ENCODE results near the gene PROCA1.

DNA sequence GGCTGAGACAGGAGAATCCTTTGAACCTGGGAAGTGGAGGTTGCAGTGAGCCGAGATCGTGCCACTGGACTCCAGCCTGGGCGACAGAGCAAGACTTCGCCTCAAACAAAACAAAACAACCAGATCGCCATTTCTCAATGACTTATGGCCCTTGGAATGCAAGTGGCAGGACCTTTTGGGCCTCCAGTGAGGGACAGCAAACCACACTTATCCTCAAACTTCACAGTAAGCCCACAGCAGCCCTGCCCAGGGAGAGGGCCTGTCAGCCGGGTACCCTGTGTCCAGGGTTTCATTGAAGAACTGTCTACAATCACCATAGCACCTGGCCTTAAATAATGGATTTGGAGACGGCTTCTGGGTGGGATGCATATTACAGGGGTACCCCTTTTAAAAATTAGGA lies 43.8 kb upstream of the PROCA1 start:
- TF ChIP-seq, protein P1, sequence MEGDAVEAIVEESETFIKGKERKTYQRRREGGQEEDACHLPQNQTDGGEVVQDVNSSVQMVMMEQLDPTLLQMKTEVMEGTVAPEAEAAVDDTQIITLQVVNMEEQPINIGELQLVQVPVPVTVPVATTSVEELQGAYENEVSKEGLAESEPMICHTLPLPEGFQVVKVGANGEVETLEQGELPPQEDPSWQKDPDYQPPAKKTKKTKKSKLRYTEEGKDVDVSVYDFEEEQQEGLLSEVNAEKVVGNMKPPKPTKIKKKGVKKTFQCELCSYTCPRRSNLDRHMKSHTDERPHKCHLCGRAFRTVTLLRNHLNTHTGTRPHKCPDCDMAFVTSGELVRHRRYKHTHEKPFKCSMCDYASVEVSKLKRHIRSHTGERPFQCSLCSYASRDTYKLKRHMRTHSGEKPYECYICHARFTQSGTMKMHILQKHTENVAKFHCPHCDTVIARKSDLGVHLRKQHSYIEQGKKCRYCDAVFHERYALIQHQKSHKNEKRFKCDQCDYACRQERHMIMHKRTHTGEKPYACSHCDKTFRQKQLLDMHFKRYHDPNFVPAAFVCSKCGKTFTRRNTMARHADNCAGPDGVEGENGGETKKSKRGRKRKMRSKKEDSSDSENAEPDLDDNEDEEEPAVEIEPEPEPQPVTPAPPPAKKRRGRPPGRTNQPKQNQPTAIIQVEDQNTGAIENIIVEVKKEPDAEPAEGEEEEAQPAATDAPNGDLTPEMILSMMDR (IDR thresholded peaks at IDR 0.05), result no peak
- TF ChIP-seq POLR2A (IDR thresholded peaks at IDR 0.05), result no peak

Measured in lower leg skin (tissue), 3 donors.